Spleen (tissue), 7 donors: Measurements from ENCODE around the gene MIDN.

Experiments
- POLR2A ChIP-seq, 3 donors: fragments of 450-650 bp; IDR thresholded peaks; one replicate each; pipeline ENCODE4 v1.5.1; 2017; ENCODE audit warnings: antibody characterized with exemption in 3 of 3, mild to moderate bottlenecking in 1 of 3
- POLR2AphosphoS5 ChIP-seq, 3 donors: sonication (generic); formaldehyde crosslinking; IDR thresholded peaks; one replicate each; pipeline ENCODE4 v1.5.1; 2017; ENCODE audit warnings: antibody characterized with exemption in 3 of 3
- TF ChIP-seq, protein P1 (sequence below), 11 experiments: fragments of 200-600 bp in 7 of 11; fragments of 450-650 bp in 4 of 11; sonication (generic) in 4 of 11; IDR thresholded peaks in 8 of 11; conservative IDR thresholded peaks in 3 of 11; 1 replicate in 7 of 11; 2 replicates in 4 of 11; pipeline versions ENCODE4 v1.4.0 to v1.8.0; 2016 to 2021; ENCODE audit warnings: antibody characterized with exemption in 11 of 11, inconsistent platforms in 4 of 11, mild to moderate bottlenecking in 1 of 11
- donor health status: DM: no; HTN: no; CAD: no; lungs with moderate emphysema.
- donor health status: DM: no; HTN: no; CAD: no.
- donor health status: DM: no; HTN: no; CAD: no.

DNA sequence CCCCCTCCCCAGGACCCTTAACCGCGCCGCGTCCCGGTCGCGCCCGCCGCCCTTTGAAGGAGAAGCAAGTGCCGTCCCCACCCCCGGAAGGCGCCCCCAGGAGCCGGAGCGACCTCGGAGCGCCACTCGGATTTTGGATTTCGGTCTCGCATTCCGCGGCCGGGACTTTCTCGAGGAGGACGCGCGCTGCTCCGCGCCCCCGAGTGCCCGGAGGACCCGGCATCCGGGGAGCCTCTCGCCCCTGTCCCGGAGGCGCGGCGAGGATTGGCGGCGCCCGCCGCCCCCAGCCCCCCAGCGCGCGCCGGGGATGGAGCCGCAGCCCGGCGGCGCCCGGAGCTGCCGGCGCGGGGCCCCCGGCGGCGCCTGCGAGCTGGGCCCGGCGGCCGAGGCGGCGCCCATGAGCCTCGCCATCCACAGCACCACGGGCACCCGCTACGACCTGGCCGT is 1.6 kb downstream of the MIDN start:
- TF ChIP-seq, protein P1, sequence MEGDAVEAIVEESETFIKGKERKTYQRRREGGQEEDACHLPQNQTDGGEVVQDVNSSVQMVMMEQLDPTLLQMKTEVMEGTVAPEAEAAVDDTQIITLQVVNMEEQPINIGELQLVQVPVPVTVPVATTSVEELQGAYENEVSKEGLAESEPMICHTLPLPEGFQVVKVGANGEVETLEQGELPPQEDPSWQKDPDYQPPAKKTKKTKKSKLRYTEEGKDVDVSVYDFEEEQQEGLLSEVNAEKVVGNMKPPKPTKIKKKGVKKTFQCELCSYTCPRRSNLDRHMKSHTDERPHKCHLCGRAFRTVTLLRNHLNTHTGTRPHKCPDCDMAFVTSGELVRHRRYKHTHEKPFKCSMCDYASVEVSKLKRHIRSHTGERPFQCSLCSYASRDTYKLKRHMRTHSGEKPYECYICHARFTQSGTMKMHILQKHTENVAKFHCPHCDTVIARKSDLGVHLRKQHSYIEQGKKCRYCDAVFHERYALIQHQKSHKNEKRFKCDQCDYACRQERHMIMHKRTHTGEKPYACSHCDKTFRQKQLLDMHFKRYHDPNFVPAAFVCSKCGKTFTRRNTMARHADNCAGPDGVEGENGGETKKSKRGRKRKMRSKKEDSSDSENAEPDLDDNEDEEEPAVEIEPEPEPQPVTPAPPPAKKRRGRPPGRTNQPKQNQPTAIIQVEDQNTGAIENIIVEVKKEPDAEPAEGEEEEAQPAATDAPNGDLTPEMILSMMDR (IDR thresholded peaks at IDR 0.05 in 8 of 11, conservative IDR thresholded peaks at IDR 0.05 in 3 of 11) = no peak
- TF ChIP-seq POLR2A (IDR thresholded peaks at IDR 0.05) = no peak
- TF ChIP-seq POLR2AphosphoS5 (IDR thresholded peaks at IDR 0.05) = no peak
